GM18511 (cell line): ENCODE measurements around the gene UFD1.

Source experiments
- ATAC-seq: cut with Tn5 transposase; IDR thresholded peaks from one replicate; pipeline ENCODE4 v1.9.1; 2021; ENCODE audit warnings: mild to moderate bottlenecking, moderate library complexity; ENCODE audit not compliant: unreplicated experiment

UFD1 gene

GRCh38 chr22:19473578-19473977 lies 5.4 kb downstream of the UFD1 start:
- no peak for ATAC-seq

GRCh38 chr22:19472233-19472632 lies 6.8 kb downstream of the UFD1 start:
- ATAC-seq = no peak

GRCh38 chr22:19471572-19471971 lies 7.4 kb downstream of the UFD1 start:
- ATAC-seq = no peak

GRCh38 chr22:19470010-19470409 lies 9.0 kb downstream of the UFD1 start:
- ATAC-seq = no peak

GRCh38 chr22:19469421-19469820 lies 9.6 kb downstream of the UFD1 start:
- no peak for ATAC-seq

- ATAC-seq = no peak
These were observed 11.1 kb downstream of the UFD1 start for GRCh38 chr22:19467912-19468311.

GRCh38 chr22:19466848-19467752 lies 11.9 kb downstream of the UFD1 start:
- ATAC-seq = no peak

- ATAC-seq = no peak
These were observed 12.8 kb downstream of the UFD1 start for GRCh38 chr22:19466126-19466716.

- ATAC-seq = no peak
These were observed 14.0 kb downstream of the UFD1 start for GRCh38 chr22:19464975-19465374.

- no peak for ATAC-seq
These were observed 14.4 kb downstream of the UFD1 start for GRCh38 chr22:19464546-19464945.

- no peak for ATAC-seq
These were observed 15.2 kb downstream of the UFD1 start for GRCh38 chr22:19463491-19464469.

- ATAC-seq = no peak
These were observed 16.0 kb downstream of the UFD1 start for GRCh38 chr22:19463008-19463407.

GRCh38 chr22:19461506-19461905 lies 17.5 kb downstream of the UFD1 start:
- ATAC-seq = no peak

GRCh38 chr22:19460036-19460435 lies 19.0 kb downstream of the UFD1 start:
- ATAC-seq = no peak

- ATAC-seq = no peak
These were observed 21.1 kb downstream of the UFD1 start for GRCh38 chr22:19457828-19458428.

- ATAC-seq = no peak
These were observed 22.5 kb downstream of the UFD1 start for GRCh38 chr22:19456541-19456940.

GRCh38 chr22:19455585-19456370 lies 23.2 kb downstream of the UFD1 start:
- no peak for ATAC-seq

GRCh38 chr22:19455033-19455432 lies 24.0 kb downstream of the UFD1 start:
- ATAC-seq = no peak

- ATAC-seq = no peak
These were observed 24.8 kb downstream of the UFD1 start for GRCh38 chr22:19454156-19454555.

- ATAC-seq = no peak
These were observed 25.3 kb downstream of the UFD1 start for GRCh38 chr22:19453718-19454117.
